ENCODE data around the gene PPIA.

PPIA gene

GRCh38 chr7:44846816-44847508 is 50.5 kb downstream of the PPIA start:
- Histone ChIP-seq H3K9ac (ENCODE audit: low read length) (peak overlapping the region; percentile 65), H3K4me2 (ENCODE audit: low read depth, low read length) (peak overlapping the region; percentile 71), H3K36me3 (replicated peaks; ENCODE audit: insufficient read depth, low read length) (no peaks in the 10 kb centered on the region), H3K4me3 (ENCODE audit: low read length) (peak overlapping the region; percentile 96), H3F3A (ENCODE audit: insufficient read depth, low read length) (peaks cover 25% of the 10 kb centered on the region), H3K4me1 (ENCODE audit: low read length) (0 out of 2 replicates have a peak, but pooled peaks cover 6% of the 10 kb centered on the region), H4K20me1 (ENCODE audit: insufficient read depth, low read length) (peaks cover 29% of the 10 kb centered on the region; the same call in 1 of the 2 replicates), H3K27me3 (replicated peaks; ENCODE audit: insufficient read depth, low read length) (no peaks in the 10 kb centered on the region), H3K9me3 (replicated peaks; ENCODE audit: insufficient read depth, low read length) (no peaks in the 10 kb centered on the region), H3K27ac (ENCODE audit: low read length) (peak overlapping the region; percentile 58), H2AFZ (ENCODE audit: low read length) (no peak overlapping the region), H3K79me2 (ENCODE audit: low read length) (peaks cover 56% of the 10 kb centered on the region), H3K9me2 (replicated peaks; ENCODE audit: insufficient read depth, low read length) (no peaks in the 10 kb centered on the region)
- TF ChIP-seq EZH2 (optimal IDR thresholded peaks at IDR 0.05; ENCODE audit: low read depth, low read length) (no peak), CTCF (IDR thresholded peaks at IDR 0.05; ENCODE audit: low read length) (no peak), EZH2phosphoT487 (IDR thresholded peaks at IDR 0.05; ENCODE audit: low read length) (no peak)
- no peak for DNase-seq

- peak; percentile 86 for DNase-seq
- H2AFZ ChIP-seq (ENCODE audit: low read length) = peak overlapping the region; percentile 22; the same call in 1 of the 2 replicates
- H3K4me3 ChIP-seq (ENCODE audit: low read length) = peak overlapping the region; percentile 96
- H3K4me1 ChIP-seq (ENCODE audit: low read length) = 0 out of 2 replicates have a peak, but pooled peaks cover 6% of the 10 kb centered on the region
- H3K4me2 ChIP-seq (ENCODE audit: low read depth, low read length) = peak overlapping the region; percentile 71
- H3K27me3 ChIP-seq (replicated peaks; ENCODE audit: insufficient read depth, low read length) = no peaks in the 10 kb centered on the region
- peaks cover 51% of the 10 kb centered on the region for H3K79me2 ChIP-seq (ENCODE audit: low read length)
- TF ChIP-seq EZH2phosphoT487 (IDR thresholded peaks at IDR 0.05; ENCODE audit: low read length) (no peak), EZH2 (optimal IDR thresholded peaks at IDR 0.05; ENCODE audit: low read depth, low read length) (no peak), CTCF (IDR thresholded peaks at IDR 0.05; ENCODE audit: low read length) (peak; percentile 81)
- H4K20me1 ChIP-seq (ENCODE audit: insufficient read depth, low read length) = peaks cover 29% of the 10 kb centered on the region; the same call in 1 of the 2 replicates
- H3K9me2 ChIP-seq (replicated peaks; ENCODE audit: insufficient read depth, low read length) = no peaks in the 10 kb centered on the region
- peak overlapping the region; percentile 65 for H3K9ac ChIP-seq (ENCODE audit: low read length)
- no peaks in the 10 kb centered on the region for H3K36me3 ChIP-seq (replicated peaks; ENCODE audit: insufficient read depth, low read length)
- H3K27ac ChIP-seq (ENCODE audit: low read length) = peak overlapping the region; percentile 58
- H3F3A ChIP-seq (ENCODE audit: insufficient read depth, low read length) = peaks cover 25% of the 10 kb centered on the region
- H3K9me3 ChIP-seq (replicated peaks; ENCODE audit: insufficient read depth, low read length) = no peaks in the 10 kb centered on the region
Measured at GRCh38 chr7:44847509-44847919, 51.0 kb downstream of the PPIA start.

- TF ChIP-seq CTCF (IDR thresholded peaks at IDR 0.05; ENCODE audit: low read length) (no peak), EZH2 (optimal IDR thresholded peaks at IDR 0.05; ENCODE audit: low read depth, low read length) (no peak), EZH2phosphoT487 (IDR thresholded peaks at IDR 0.05; ENCODE audit: low read length) (no peak)
- H3K9me3 ChIP-seq (replicated peaks; ENCODE audit: insufficient read depth, low read length) = no peaks in the 10 kb centered on the region
- no peaks in the 10 kb centered on the region for H3K27me3 ChIP-seq (replicated peaks; ENCODE audit: insufficient read depth, low read length)
- peaks cover 25% of the 10 kb centered on the region for H3F3A ChIP-seq (ENCODE audit: insufficient read depth, low read length)
- H2AFZ ChIP-seq (ENCODE audit: low read length) = peak within 1 kb of the TSS; percentile 50
- H3K4me3 ChIP-seq (ENCODE audit: low read length) = peak within 1 kb of the TSS; percentile 96
- peaks cover 46% of the 10 kb centered on the region for H3K79me2 ChIP-seq (ENCODE audit: low read length)
- no peaks in the 10 kb centered on the region for H3K36me3 ChIP-seq (replicated peaks; ENCODE audit: insufficient read depth, low read length)
- H3K9ac ChIP-seq (ENCODE audit: low read length) = peak within 1 kb of the TSS; percentile 92
- H3K9me2 ChIP-seq (replicated peaks; ENCODE audit: insufficient read depth, low read length) = no peaks in the 10 kb centered on the region
- H3K4me2 ChIP-seq (ENCODE audit: low read depth, low read length) = peak within 1 kb of the TSS; percentile 71
- peak; percentile 100 for DNase-seq
- H3K27ac ChIP-seq (ENCODE audit: low read length) = peak within 1 kb of the TSS; percentile 88
- 0 out of 2 replicates have a peak, but pooled peaks cover 6% of the 10 kb centered on the region for H3K4me1 ChIP-seq (ENCODE audit: low read length)
- H4K20me1 ChIP-seq (ENCODE audit: insufficient read depth, low read length) = peaks cover 29% of the 10 kb centered on the region; the same call in 1 of the 2 replicates
Measured at GRCh38 chr7:44847920-44848634, 51.6 kb downstream of the PPIA start, which contains the start of gene H2AZ2. Gene H2AZ2 (minus strand): TSS chr7:44848087. CDS start chr7:44847971, 116 bp downstream.
